Ovary (tissue), 3 donors: ENCODE measurements around the gene GGT6.

Experiments used
- CTCF ChIP-seq, 3 donors: fragments of 450-650 bp in 2 of 3; fragments of 200-600 bp in 1 of 3; IDR thresholded peaks; one replicate each; pipeline versions ENCODE4 v1.5.1 to v1.8.0; 2016 to 2022; ENCODE audit warnings: antibody characterized with exemption in 3 of 3, mild to moderate bottlenecking in 1 of 3
- POLR2A ChIP-seq: fragments of 450-650 bp; IDR thresholded peaks from one replicate; pipeline ENCODE4 v1.6.1; 2017; ENCODE audit warnings: antibody characterized with exemption, mild to moderate bottlenecking, moderate library complexity
- donor health status: DM: no; HTN: no; CAD: no.

- TF ChIP-seq CTCF (IDR thresholded peaks at IDR 0.05) = peak in 1 of 3 donors; percentile 27
- no peak for TF ChIP-seq POLR2A
Observed at GRCh38 chr17:4584101-4584916, 23.9 kb upstream of the GGT6 start, which contains the start of gene SMTNL2.
